COLO829 (cell line): ENCODE data around the gene ANKRD12.
"Not testable (repeated sequence)": the region's sequence is repeated elsewhere in the genome, so short reads cannot be mapped to it uniquely, and the experiment has no call there.

ENCODE experiments used
- DNase-seq: peaks from one replicate; pipeline ENCODE4 v3.0.0; 2012; ENCODE audit warnings: low spot score

The ANKRD12 gene

DNA sequence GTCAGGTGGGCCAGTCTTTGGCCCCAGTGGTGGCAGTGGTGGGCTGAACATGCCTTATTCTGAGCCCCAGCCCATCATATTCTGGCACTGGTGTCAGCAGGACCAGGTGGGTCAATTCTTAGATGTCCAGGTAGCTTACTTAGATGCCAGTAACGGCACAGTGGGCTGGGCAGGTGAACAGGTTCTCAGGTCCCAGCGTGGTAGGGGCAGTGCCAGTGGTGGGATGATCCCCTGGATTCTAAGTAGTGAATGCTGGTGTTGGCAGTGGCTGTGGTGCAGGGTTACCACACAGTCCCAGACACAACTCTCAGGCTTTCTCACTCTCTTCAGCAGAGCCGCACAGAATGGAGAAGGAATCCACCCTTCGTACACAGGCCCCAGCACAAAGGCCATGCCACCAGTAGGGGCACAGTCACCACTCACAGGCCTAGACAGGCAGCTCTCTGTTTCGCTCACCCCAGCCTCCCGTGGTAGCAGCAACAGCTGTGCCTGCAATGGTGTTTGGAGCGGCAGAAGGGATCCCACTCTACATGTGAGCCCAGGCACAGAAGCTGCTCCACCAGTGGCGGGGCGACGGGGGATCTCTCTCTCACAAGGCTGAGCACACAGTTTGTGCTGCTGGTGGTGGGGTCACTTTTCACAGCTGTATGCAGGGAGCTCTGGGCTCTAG, 97.3 kb downstream of the ANKRD12 start:
- DNase-seq: no peak

DNA sequence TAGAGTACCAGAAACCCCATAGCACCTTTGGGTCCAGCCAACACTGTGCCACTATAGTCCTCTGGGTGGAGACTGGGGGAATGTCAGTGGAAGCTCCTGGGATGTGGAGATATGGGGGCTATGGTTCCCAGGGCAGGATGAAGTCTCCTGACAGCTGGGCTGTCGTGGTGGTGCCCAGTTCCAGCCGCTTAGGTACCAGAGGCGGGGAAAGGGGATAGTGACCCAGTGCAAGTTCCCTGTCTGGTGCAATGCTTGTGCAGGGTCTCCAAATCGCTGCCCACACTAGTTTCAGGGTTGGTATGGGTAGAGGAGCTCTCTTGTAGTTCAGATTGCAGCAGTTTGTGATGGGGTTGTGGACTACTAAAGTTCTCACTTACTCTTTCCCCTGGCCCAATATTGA, 97.9 kb downstream of the ANKRD12 start:
- no peak for DNase-seq

DNA sequence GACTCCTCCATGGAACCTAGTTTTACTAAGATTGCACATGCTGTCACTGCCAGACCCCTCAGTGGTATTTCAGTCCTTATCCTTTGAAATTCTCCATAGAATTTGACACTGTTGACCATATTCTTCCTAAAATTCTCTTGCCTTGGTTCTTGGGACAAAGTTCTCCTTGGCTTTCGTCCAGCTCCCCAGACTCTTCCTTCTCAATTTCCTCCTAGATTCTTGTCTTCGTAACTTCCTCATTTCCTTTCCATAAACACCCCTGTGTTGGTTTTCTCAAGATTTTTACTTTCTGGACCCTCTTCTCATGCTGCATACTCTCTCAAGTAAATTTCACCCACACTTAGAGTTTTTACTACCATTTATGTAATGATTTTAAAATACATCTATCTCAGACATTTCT, 101.4 kb downstream of the ANKRD12 start:
- DNase-seq: no peak

DNA sequence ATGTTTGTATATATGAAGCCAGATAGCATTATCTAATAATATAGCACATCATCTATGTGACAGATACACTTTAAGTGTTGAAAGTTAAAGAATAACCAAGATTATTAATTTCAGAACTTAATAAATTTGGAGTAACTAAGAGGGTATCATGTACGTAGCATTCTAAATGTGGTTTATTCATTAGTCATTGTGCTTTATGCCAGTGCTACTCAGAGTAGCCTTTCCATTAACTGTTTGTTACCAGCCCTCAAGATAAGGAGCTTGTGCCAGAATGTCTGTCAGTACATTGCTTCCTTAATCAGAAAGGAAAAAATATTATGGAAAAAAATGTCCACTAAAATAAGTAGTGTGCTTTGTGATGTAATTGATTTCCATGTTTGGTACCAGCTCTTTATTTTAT, 103.1 kb downstream of the ANKRD12 start:
- no peak for DNase-seq

DNA sequence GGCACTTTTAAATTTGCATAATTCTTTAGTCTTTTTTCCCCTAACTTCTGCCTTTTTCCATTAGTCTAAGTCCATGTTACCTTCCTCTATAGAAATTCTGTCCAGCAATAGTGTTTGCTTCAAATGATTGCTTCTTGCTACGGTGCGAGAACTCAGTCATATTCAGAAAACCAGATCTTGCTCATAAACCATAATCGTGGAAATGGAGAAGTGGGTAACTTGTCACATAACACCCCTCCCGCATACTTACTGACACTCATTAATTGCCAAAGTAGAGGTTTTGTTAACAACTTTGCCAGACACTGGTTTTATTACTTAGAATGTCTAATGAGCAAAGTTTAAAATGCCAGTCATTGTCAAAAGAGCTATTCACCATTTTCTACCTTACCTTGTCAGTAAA, 103.7 kb downstream of the ANKRD12 start:
- DNase-seq: no peak

DNA sequence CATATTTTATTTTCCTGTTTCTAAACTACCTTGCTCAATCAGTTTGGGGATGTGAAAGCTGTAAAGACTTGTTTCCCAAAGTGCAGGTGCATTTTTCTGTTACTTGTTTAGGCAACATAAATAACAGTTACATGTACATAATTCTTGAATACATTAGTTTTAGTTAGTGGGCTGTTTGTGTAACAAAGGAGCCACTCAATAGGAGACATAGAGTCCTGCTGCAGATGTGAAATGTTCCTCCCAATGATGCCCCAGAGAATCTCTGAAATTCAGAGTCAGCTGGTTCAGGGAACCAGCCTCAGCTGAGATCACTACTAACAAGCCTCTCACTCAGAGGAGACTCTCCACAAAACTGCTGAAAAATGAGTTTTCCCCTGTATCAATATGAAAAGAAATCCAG, 106.4 kb downstream of the ANKRD12 start:
- DNase-seq: no peak

DNA sequence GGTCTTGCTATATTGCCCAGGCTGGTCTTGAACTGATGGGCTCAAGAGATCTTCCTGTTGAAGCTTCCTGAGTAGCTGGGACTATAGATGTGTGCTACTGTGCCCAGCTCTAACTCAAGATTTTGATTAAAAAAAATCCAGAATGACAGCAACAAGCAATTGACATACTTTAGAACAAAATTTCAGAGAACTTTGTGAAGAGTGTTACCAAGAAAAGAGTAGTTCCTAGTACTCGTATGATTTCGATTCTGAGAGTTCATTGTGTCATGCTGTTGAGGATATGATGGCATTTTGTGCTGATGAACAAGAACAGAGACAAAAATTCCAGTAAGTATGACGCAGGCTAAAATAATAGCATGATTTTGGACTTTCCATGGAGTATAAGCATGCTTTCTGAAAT, 107.8 kb downstream of the ANKRD12 start:
- DNase-seq: no peak

DNA sequence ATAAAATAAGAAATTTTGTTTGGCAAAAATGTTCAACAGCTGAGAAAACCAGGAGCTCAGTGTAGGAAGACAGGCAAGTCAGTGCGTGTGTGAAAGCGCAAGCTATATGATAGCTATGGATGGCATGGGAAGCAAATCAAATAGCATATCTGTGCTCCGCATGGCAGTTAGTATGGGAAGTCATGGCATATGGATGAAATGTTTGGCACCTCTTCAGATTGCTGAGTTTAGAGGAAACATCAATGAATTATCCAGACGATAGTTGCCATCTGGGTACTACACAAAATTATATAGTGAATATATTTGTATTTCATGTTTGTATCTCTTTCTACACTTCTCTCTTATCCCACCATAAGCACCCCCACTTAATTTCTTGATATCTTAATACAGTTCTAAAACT, 112.1 kb downstream of the ANKRD12 start:
- DNase-seq: no peak

DNA sequence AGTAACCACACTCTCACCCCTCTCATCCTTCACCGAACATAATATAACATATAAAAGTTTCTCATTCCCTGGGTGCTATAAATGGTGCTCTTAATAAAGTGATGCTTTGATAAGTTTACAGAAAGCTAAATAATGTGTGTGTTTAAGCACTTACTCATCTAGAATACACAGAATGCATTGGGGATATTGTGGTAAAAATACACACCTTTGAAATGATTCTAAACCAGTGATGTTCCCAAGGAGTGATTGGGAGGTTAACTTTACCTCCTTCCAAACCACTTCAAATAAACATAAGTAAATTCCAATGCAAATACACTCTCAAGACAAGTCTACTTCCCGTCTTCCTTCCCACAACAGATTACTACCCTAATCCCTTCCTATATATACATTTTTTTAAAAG, 112.7 kb downstream of the ANKRD12 start:
- DNase-seq: no peak

DNA sequence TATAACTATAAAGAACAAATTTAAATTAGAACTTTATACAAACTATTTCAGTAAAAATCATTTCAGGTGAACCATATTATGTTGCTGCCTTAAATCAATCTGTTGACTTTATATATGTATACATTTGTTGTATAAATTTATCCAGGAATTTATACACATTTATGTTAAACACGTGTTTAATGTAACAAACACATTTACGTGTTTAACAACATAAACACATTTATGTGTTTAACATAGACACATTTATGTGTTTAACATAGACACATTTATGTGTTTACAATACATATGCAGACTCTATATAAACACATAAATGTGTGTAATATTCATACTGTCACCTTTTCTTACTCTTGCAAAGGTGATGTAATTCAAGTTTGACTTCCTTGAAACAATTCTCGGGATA, 122.6 kb downstream of the ANKRD12 start:
- DNase-seq: no peak

DNA sequence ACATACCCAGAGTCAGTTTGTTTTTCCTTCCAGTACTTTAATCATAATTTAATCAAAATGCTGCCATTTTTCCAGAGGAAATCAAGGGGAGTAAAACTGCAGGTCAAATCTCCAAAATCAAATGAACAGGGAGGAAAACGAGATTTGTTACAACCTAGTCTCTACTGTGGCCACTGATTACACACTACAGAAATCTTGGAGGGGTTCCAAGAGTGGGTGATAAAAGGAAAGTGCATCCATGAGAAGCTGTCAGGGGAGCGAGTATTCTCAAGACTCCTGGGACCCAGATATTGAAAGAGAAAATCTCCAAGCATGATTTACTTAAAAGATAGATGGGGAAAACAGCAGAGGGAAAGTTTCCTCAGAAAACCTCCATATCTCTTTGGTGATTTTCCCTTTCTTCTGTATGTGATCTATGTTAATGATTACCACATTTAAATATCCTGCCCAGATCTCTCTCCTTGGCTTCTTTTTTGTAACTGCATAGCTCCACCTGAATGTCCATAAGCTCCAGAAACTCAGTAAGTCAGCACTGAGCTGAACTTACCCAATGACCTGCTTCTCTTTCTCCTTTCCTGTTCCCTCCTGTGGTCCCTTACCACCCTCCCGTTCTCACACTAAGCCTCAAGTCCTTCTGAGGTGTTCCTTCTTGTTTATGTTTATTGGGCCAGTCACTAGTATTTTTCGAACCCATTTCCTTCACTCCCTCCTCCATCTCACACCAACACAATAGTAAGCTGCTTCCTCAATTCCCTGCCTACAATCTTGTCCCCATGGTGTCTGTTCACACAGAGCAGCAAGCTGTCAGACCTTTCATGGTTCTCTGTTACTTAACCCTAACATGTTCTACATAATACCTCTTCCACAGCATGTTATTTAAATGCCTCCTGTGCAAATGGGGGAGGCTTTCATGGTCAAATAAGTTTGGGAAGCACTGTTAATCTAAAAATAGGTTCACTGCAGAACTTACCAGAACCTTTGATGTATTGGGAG, 124.1 kb downstream of the ANKRD12 start:
- no peak for DNase-seq

DNA sequence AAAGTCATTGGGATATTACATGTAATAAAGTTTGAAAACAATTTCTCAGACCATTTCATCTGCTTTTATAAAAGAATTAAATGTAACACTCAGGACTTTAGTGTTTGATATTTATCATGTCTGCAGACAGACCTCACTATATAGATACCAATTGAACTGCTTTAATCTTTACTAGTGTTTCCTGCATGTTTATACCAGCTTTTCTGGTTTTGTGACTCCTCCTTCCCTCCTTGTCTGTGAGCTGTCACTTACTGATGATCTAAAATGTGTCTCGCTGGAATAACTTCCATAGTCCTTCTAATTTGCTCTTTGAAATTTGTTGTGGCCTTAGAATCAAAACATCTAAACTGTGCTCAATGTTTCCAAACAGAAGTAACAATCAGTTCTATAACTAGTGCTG, 126.7 kb downstream of the ANKRD12 start:
- DNase-seq: no peak

DNA sequence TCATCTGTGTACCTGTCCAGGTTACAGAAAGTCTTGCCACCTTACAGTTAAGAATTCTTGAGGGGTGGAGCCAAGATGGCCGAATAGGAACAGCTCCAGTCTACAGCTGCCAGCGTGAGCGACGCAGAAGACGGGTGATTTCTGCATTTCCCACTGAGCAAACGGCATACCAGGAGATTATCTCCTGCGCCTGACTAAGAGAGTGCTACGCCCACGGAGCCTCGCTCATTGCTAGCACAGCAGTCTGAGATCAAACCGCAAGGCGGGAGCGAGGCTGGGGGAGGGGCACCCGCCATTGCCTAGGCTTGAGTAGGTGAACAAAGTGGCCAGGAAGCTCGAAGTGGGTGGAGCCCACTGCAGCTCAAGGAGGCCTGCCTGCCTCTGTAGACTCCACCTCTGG, 128.2 kb downstream of the ANKRD12 start:
- DNase-seq: not testable (repeated sequence)

DNA sequence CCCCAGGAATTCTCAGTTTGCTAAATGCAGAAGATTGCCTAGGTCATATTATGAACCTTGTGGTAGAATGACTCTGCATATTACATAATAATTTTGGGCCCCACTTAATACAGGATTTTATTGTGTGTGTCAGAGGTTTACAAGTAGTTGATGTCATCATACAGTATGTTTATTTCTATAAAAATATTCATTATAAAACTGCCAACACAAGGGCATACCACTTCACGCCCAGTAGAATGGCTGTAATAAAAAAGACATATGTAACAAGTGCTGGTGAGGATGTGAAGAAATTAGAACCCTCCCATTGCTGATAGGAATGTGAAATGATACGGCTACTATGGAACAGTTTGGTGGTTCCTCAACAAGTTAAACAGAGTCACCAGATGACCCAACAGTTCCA, 136.6 kb downstream of the ANKRD12 start:
- no peak for DNase-seq

DNA sequence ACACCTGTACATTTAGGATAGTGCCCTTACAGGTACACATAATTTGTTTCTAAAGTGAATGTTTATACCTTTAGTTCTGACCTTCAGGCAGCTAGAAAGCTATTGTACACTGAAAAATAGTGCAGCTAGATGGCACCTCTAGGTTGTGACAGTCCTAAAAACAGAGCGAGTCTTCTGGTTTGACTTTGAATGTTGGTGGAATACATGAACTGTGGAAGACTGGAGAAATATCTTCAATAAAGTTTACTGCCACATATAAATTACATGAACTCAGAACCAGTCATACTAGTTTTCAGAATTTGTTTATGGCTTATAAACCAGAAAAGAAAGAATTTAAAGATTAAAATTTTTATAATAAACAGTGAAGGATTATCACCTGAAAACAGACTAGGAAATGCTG, 139.3 kb downstream of the ANKRD12 start:
- no peak for DNase-seq

DNA sequence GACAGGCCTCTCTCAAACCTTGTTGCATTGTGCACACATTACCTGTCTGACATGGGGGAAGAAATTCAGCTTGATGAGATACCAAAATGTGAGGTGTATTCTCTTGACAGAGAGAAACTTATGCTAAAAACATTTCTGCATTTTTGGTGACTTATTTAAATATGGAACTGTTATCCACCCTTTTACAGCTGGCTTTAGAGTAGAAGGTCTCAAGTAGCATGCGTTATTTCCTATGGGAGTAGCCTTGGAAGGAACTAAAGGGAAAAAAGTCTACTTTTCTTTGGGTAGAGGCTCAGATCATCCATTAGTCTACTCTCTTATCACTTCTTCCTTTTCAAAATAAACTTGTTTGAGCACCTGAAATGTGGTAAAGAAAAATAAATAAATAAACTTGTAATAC, 141.4 kb downstream of the ANKRD12 start:
- DNase-seq: no peak

DNA sequence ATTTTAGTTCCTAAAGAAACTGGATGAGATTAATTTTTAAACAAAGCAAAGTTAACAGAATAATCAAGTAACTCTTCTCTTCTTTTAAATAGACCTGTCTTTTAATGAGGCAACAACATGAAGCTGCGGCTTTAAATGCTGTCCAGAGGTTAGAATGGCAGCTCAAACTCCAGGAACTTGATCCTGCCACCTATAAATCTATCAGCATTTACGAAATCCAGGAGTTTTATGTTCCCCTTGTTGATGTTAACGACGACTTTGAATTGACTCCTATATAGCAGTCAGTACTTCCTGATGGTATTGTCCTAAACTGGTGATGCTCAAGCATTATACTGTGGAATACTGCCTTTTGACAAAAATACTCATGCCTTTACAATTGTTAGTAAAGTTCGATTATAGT, 144.3 kb downstream of the ANKRD12 start:
- DNase-seq: no peak

DNA sequence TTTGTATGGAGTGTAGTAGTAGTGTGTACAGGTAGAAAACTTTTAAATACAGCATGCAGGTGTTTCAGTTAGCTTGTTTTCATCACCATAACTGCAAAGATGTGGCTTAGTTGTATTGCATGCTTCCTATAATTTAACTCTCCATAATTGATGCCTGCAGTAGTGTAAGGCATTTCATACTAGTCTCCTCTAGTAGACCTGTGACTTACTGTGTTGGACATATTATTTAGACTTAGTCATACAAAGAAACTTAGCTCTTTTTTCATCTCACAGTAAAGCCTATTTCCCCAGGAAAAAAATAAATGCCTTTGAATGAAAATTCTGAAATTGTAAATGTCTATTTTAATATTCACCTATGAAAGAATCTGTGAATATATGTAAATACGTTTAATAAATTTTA, 145.2 kb downstream of the ANKRD12 start:
- no peak for DNase-seq

DNA sequence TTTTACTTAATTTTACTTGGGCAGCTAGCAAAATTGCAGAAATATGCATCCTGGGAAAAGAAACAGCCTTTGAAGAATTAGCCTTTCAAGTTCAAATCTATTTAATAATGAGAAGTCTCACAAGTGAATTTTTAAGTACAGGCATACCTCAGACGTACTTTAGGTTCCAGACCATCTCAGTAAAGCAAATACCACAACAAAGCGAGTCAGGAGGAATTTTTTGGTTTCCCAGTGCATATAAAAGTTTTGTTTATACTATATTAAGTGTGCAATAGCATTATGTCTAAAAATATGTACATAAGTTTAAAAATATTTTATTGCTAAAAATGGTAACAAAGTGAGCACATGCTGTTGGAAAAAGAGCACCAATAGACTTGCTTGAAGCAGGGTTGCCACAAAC, 147.2 kb downstream of the ANKRD12 start:
- DNase-seq: no peak

DNA sequence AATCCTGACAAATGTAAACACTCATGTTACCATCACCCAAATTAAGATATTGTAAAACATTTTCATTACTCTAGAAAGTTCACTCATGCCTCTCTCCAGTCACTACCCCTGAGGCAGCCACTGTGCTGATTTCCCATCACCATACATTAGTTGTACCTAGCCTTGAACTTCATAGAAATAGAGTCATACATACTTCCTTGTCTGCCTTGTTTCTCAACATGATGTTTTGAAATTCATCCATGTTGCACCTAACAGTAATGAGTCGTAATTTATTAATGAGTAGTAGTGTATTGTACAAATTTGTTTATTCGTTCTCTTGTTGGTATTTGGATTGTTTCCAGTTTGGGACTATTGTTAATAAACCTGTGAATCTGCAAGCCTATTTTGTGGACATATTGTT, 149.0 kb downstream of the ANKRD12 start:
- DNase-seq: no peak

DNA sequence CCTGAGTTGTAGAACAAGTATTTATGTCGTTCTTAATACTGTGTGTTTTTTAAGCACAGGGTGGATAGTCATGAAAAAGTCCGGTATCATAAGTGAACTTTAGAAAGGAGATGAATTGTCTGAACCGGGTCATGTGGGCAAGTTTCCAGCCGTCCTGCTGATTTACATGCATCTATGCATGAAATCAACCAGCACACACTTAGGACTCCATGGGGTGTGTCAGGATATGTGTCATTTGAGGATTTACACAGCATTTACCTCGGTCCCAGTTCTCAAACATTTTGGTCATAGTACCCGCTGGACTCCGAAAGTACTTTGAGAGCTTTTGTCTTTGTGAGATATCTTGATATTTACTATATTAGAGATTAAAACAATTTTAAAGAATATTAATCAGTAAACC, 150.5 kb downstream of the ANKRD12 start:
- DNase-seq: no peak

DNA sequence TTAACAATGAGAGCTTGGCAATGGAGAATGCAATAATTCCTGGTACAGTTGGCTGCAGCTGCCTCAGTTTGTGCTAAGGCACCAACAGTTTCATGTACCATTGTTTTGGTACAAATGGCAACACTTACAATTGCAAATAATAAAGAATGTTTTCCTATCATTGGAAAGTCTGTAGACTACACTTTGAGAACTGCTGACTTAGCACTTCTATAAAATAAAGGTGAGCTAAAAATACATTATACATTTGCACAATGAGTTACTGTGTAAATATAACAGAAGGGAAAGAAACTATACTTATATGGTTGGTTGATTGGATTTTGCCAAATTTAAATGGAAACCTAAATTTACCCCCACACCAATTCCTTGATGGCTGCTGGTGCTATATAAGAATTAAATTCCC, 153.1 kb downstream of the ANKRD12 start:
- DNase-seq: no peak

DNA sequence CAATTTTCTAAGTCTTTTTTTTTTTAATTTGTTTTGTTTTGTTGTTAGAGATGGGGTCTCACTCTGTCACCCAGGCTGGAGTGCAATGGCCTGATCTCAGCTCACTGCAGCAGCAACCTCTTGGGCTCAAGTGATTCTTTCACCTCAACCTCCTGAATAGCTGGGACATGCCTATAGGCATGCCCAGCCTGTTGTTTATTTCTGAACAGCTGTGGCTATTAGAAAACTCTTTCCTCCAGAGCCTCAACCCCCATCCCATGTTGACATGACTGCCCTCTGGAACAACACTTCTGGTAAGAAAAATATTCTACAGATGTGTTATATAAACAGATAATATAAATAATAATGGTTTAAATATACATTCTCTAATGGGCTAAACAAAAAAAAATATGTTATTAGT, 153.6 kb downstream of the ANKRD12 start:
- DNase-seq: no peak

DNA sequence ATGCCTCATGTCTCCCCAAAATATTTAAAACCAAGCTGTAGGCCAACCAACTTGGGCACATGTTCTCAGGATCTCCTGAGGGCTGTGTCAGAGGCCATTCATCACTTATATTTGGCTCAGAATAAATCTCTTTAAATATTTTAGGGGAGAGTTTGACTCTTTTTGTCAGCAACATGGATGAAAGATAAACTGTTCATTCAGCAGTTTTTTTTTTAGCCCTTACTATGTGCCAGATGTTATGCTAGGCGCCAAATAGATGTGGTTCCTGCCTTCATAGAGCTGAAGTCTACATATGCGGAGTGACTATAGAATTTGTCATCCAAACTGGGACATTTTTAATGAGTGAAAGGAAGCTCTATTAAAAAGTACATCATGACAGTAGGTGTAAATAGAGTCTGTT, 155.5 kb downstream of the ANKRD12 start:
- no peak for DNase-seq
